Uterus (tissue), 2 donors: ENCODE results near the gene HOXC4.

Experiments used
- CTCF ChIP-seq, 4 experiments: fragments of 200-600 bp in 2 of 4; fragments of 450-650 bp in 2 of 4; sonication (generic) in 2 of 4; IDR thresholded peaks; one replicate each; pipeline ENCODE4 v1.5.1; 2016 to 2019; ENCODE audit warnings: antibody characterized with exemption in 4 of 4, mild to moderate bottlenecking in 2 of 4, moderate library complexity in 1 of 4
- POLR2A ChIP-seq, 2 donors: fragments of 450-650 bp; IDR thresholded peaks; one replicate each; pipeline ENCODE4 v1.6.1; 2016; ENCODE audit warnings: antibody characterized with exemption in 2 of 2, mild to moderate bottlenecking in 1 of 2, moderate library complexity in 1 of 2

- TF ChIP-seq CTCF (IDR thresholded peaks at IDR 0.05) (no peak), POLR2A (IDR thresholded peaks at IDR 0.05) (no peak)
Measured at GRCh38 chr12:54008260-54008552, 45.4 kb upstream of the HOXC4 start.
